Right cardiac atrium (tissue), 5 donors: ENCODE results near the gene GLB1L. TPM values are rescaled to one million over a fixed set of nuclear protein-coding genes. Genes with fewer than 3 reads are reported as not detected.

ENCODE experiments used
- ATAC-seq, 2 donors: fragments of 200-7000 bp; cut with Tn5 transposase; one replicate each; pipeline versions ENCODE4 v1.8.0 to v1.9.1; 2020; ENCODE audit warnings: moderate library complexity in 2 of 2, mild to moderate bottlenecking in 1 of 2
- DNase-seq, 3 donors: peaks; one replicate each; pipeline ENCODE4 v3.0.0-alpha.2; 2020
- H3K27ac ChIP-seq: one replicate; pipeline ENCODE4 v1.5.1; 2013; ENCODE audit warnings: mild to moderate bottlenecking, low read length, control low read depth, moderate library complexity
- H3K27me3 ChIP-seq: one replicate; pipeline ENCODE4 v1.6.1; 2013; ENCODE audit not compliant: control insufficient read depth, insufficient read depth
- H3K4me1 ChIP-seq: one replicate; pipeline ENCODE4 v1.6.1; 2013; ENCODE audit warnings: low read length; ENCODE audit not compliant: control insufficient read depth, insufficient read depth
- H3K4me3 ChIP-seq: one replicate; pipeline ENCODE4 v1.5.1; 2013; ENCODE audit warnings: low read length, control low read depth
- H3K9me3 ChIP-seq: one replicate; pipeline ENCODE4 v1.6.1; 2013; ENCODE audit warnings: low read length; ENCODE audit not compliant: control insufficient read depth
- WGBS: extraction: QIAGEN DNeasy Blood & Tissue Kit; methylation state at CpG from one replicate; pipeline ENCODE4 v1.1.7; 2013; 5-methylcytosine and 5-hydroxymethylcytosine counted together
- intact Hi-C, 4 donors: fragments of 100-400 bp; cut with DNase I; formaldehyde crosslinking; loops; one replicate each; pipeline versions ENCODE4 v1.11.0 to v1.14.0; 2022 to 2023
- long read RNA-seq, 4 donors: library from polyadenylated mRNA; unstranded; transcript quantifications; one replicate each; pipeline ENCODE4 v2.0.0, GENCODE V29; 2020 to 2021
- polyA plus RNA-seq: library from polyadenylated mRNA; stranded (reverse); fragments of 200-250 nt; gene quantifications from one replicate; pipeline ENCODE4 v1.2.3, GENCODE V29; 2013
- total RNA-seq, 4 donors: library from RNA; stranded (reverse); fragmentation: NEBNext Ultra II Directional; extraction: Animal tissue kit (Norgen Biotek cat#: 25700); gene quantifications; one replicate each; pipeline ENCODE4 v1.2.1, GENCODE V29; 2021
- donor health status: healthy with polysubstance abuse.
- donor health status: DM: no; HTN: yes; CAD: no.
- donor health status: DM: no; HTN: no; CAD: no.
- donor health status: DM: no; HTN: yes; CAD: no; lungs with severe emphysema.
- donor health status: DM: yes; HTN: yes; CAD: no.

Gene GLB1L
- 1 to 10 TPM; 2.7 to 3.8 (median 3.3) TPM for total RNA-seq
- polyA plus RNA-seq: 3.1 TPM
- long read RNA-seq, donor 1, partial matches to known transcripts: 1 of 4 reads
- long read RNA-seq, donor 1, other reads (novel, unspliced or antisense): 1 of 4 reads
- long read RNA-seq, donor 2, partial matches to known transcripts: 0 of 1 reads
- long read RNA-seq, donor 2, other reads (novel, unspliced or antisense): 0 of 1 reads
- long read RNA-seq, donor 3, partial matches to known transcripts: 0 of 5 reads
- long read RNA-seq, donor 3, other reads (novel, unspliced or antisense): 2 of 5 reads
- long read RNA-seq, donor 4, partial matches to known transcripts: 0 of 2 reads
- long read RNA-seq, donor 4, other reads (novel, unspliced or antisense): 0 of 2 reads

- intact Hi-C loops: loop anchor here in 1 of 4 donors (10.0 kb wide), 1 partner anchor 49 kb away; no protein-coding TSS in a partner anchor
Measured at GRCh38 chr2:219245148-219245898, at the start of gene GLB1L, which contains the start of gene STK16. Gene GLB1L, minus strand, starts transcription at chr2:219245444. Its CDS starts 1,871 bp downstream, at chr2:219243573. Gene STK16, plus strand, starts transcription at chr2:219245479. Its CDS starts 521 bp downstream, at chr2:219246000.

GRCh38 chr2:219294356-219295351 lies 49.4 kb upstream of the GLB1L start:
- Histone ChIP-seq H3K27me3 (no peaks in the 10 kb centered on the region), H3K4me1 (peaks cover 2% of the 10 kb centered on the region), H3K27ac (peak overlapping the region; percentile 26), H3K4me3 (peak overlapping the region; percentile 63), H3K9me3 (no peaks in the 10 kb centered on the region)
- intact Hi-C loops: loop anchor here (2.0 to 10.0 kb wide), 5 partner anchors 50 to 134 kb away; partner anchors contain the start of genes NHEJ1 (in 3 of the 4), GLB1L (in 1 of the 4) and STK16 (in 1 of the 4)
- WGBS: 5% methylated on average over 67 of the region's 67 CpGs
- peak; percentile 86 to 95 (median 95) for DNase-seq
- ATAC-seq: peak; percentile 89 to 90

More at GRCh38 chr2:219245148-219245898, at the start of gene GLB1L, which contains the start of gene STK16:
- DNase-seq: peak; percentile 96 to 98 (median 98)
- WGBS: under 1% methylated on average over 46 of the region's 46 CpGs
- no peaks in the 10 kb centered on the region for H3K9me3 ChIP-seq
- peak within 1 kb of the TSS; percentile 74 for H3K27ac ChIP-seq
- peaks cover 14% of the 10 kb centered on the region for H3K4me1 ChIP-seq
- ATAC-seq: peak; percentile 93 to 96
- H3K27me3 ChIP-seq: no peaks in the 10 kb centered on the region
- peak within 1 kb of the TSS; percentile 48 for H3K4me3 ChIP-seq

GRCh38 chr2:219293736-219294231 lies 48.5 kb upstream of the GLB1L start:
- peak in 2 of 3 donors; percentile 11 to 39 for DNase-seq
- 85% methylated on average over 5 of the region's 5 CpGs for WGBS
- intact Hi-C loops: loop anchor here in 3 of 4 donors (2.0 to 10.0 kb wide), 4 partner anchors 49 to 133 kb away; partner anchors contain the start of genes NHEJ1 (in 2 of the 3), GLB1L (in 1 of the 3) and STK16 (in 1 of the 3)
- H3K9me3 ChIP-seq: no peaks in the 10 kb centered on the region
- H3K4me1 ChIP-seq: peaks cover under 1% of the 10 kb centered on the region
- H3K27ac ChIP-seq: no peak overlapping the region
- H3K27me3 ChIP-seq: no peaks in the 10 kb centered on the region
- no peak overlapping the region for H3K4me3 ChIP-seq
- no peak for ATAC-seq

GRCh38 chr2:219292616-219293015 lies 47.4 kb upstream of the GLB1L start:
- no peak overlapping the region for H3K27ac ChIP-seq
- no peak overlapping the region for H3K4me3 ChIP-seq
- ATAC-seq (no peak), DNase-seq (peak in 1 of 3 donors; percentile 1)
- intact Hi-C loops: loop anchor here in 3 of 4 donors (5.0 to 10.0 kb wide), 3 partner anchors 48 to 128 kb away; partner anchors contain the start of genes GLB1L (in 1 of the 3), NHEJ1 (in 1 of the 3) and STK16 (in 1 of the 3)
- WGBS: 90% methylated on average over 9 of the region's 9 CpGs
- H3K27me3 ChIP-seq: no peaks in the 10 kb centered on the region
- H3K9me3 ChIP-seq: no peaks in the 10 kb centered on the region
- H3K4me1 ChIP-seq: no peaks in the 10 kb centered on the region

- H3K27ac ChIP-seq: no peak overlapping the region
- H3K27me3 ChIP-seq: no peaks in the 10 kb centered on the region
- no peaks in the 10 kb centered on the region for H3K9me3 ChIP-seq
- 70% methylated on average over 4 of the region's 4 CpGs for WGBS
- ATAC-seq (no peak), DNase-seq (peak in 1 of 3 donors; percentile 13)
- no peaks in the 10 kb centered on the region for H3K4me1 ChIP-seq
- H3K4me3 ChIP-seq: no peak overlapping the region
- intact Hi-C loops: loop anchor here in 3 of 4 donors (5.0 to 10.0 kb wide), 3 partner anchors 47 to 127 kb away; partner anchors contain the start of genes GLB1L (in 1 of the 3), NHEJ1 (in 1 of the 3) and STK16 (in 1 of the 3)
Measured at GRCh38 chr2:219291910-219292490, 46.8 kb upstream of the GLB1L start.

GRCh38 chr2:219291394-219291793 lies 46.1 kb upstream of the GLB1L start:
- intact Hi-C loops: loop anchor here in 3 of 4 donors (5.0 to 10.0 kb wide), 3 partner anchors 47 to 127 kb away; partner anchors contain the start of genes GLB1L (in 1 of the 3), NHEJ1 (in 1 of the 3) and STK16 (in 1 of the 3)
- Histone ChIP-seq H3K4me1 (no peaks in the 10 kb centered on the region), H3K27me3 (no peaks in the 10 kb centered on the region), H3K9me3 (no peaks in the 10 kb centered on the region), H3K27ac (no peak overlapping the region), H3K4me3 (no peak overlapping the region)
- whole genome bisulfite sequencing: 77% methylated on average over 7 of the region's 7 CpGs
- DNase-seq (no peak), ATAC-seq (no peak)

GRCh38 chr2:219290381-219291171 lies 45.3 kb upstream of the GLB1L start:
- intact Hi-C loops: loop anchor here in 3 of 4 donors (5.0 to 10.0 kb wide), 3 partner anchors 46 to 126 kb away; partner anchors contain the start of genes GLB1L (in 1 of the 3), NHEJ1 (in 1 of the 3) and STK16 (in 1 of the 3)
- H3K27ac ChIP-seq: no peak overlapping the region

GRCh38 chr2:219289537-219290361 lies 44.5 kb upstream of the GLB1L start:
- Histone ChIP-seq H3K27me3 (no peaks in the 10 kb centered on the region), H3K9me3 (no peaks in the 10 kb centered on the region), H3K27ac (peak overlapping the region; percentile 20), H3K4me1 (no peaks in the 10 kb centered on the region), H3K4me3 (no peak overlapping the region)
- DNase-seq: peak; percentile 83 to 93 (median 92)
- intact Hi-C loops: loop anchor here in 3 of 4 donors (5.0 to 10.0 kb wide), 3 partner anchors 45 to 125 kb away; partner anchors contain the start of genes GLB1L (in 1 of the 3), NHEJ1 (in 1 of the 3) and STK16 (in 1 of the 3)
- 36% methylated on average over 16 of the region's 16 CpGs for WGBS
- ATAC-seq: peak; percentile 72 to 76

More at GRCh38 chr2:219290381-219291171, 45.3 kb upstream of the GLB1L start:
- H3K9me3 ChIP-seq: no peaks in the 10 kb centered on the region
- ATAC-seq (no peak), DNase-seq (no peak)
- no peak overlapping the region for H3K4me3 ChIP-seq
- H3K4me1 ChIP-seq: no peaks in the 10 kb centered on the region
- H3K27me3 ChIP-seq: no peaks in the 10 kb centered on the region
- WGBS: 84% methylated on average over 16 of the region's 16 CpGs
